ENCODE measurements around the gene RUNX1. TPM values are rescaled to one million over a fixed set of nuclear protein-coding genes. Genes with fewer than 3 reads are reported as not detected.
A peak's percentile ranks its signal among the peaks of the same experiment; 100 is the strongest.

RUNX1 gene
- total and polyA plus RNA-seq, 2 of the 13 experiments (the other 11 are each of a cell fraction or from before 2014, with no cell fraction given) = 5.4 to 6.4 TPM

GRCh38 chr21:34771512-34772028 is 277.5 kb downstream of the RUNX1 start (continued):
- TF ChIP-seq PRDM15 (CRISPR knock-in tag; IDR thresholded peaks at IDR 0.05) (no peak), FOSL2 (CRISPR knock-in tag; IDR thresholded peaks at IDR 0.05) (peak; percentile 96), FOXA1 (IDR thresholded peaks at IDR 0.05) (no peak), FOXA1 (CRISPR knock-in tag; IDR thresholded peaks at IDR 0.05) (0 out of 2 replicates have a peak, but pooled peaks have one; percentile 31), SNAPC4 (CRISPR knock-in tag; IDR thresholded peaks at IDR 0.05) (0 out of 2 replicates have a peak, but pooled peaks have one; percentile 32), RBFOX2 (IDR thresholded peaks at IDR 0.05; ENCODE audit: low read depth, low read length) (peak; percentile 23; the same call in 1 of the 2 replicates), CREB1 (IDR thresholded peaks at IDR 0.05) (no peak), CREB1 (CRISPR knock-in tag; IDR thresholded peaks at IDR 0.05) (0 out of 2 replicates have a peak, but pooled peaks have one; percentile 29), GABPB1 (CRISPR knock-in tag; IDR thresholded peaks at IDR 0.05) (peak; percentile 12; the same call in 1 of the 2 replicates), HES4 (CRISPR knock-in tag; IDR thresholded peaks at IDR 0.05; ENCODE audit: borderline replicate concordance) (no peak), PHB2 (IDR thresholded peaks at IDR 0.05; ENCODE audit: partially characterized antibody) (no peak), ZHX2 (IDR thresholded peaks at IDR 0.05; ENCODE audit: low read depth) (no peak), ZHX2 (CRISPR knock-in tag; IDR thresholded peaks at IDR 0.05; ENCODE audit: borderline replicate concordance) (no peak), NR2F6 (IDR thresholded peaks at IDR 0.05) (0 out of 2 replicates have a peak, but pooled peaks have one; percentile 15), NR2F6 (CRISPR knock-in tag; IDR thresholded peaks at IDR 0.05) (no peak; the same call in 1 of the 2 replicates), DMAP1 (CRISPR knock-in tag; IDR thresholded peaks at IDR 0.05) (peak; percentile 29; the same call in 1 of the 2 replicates), SSRP1 (CRISPR knock-in tag; IDR thresholded peaks at IDR 0.05) (0 out of 2 replicates have a peak, but pooled peaks have one; percentile 31), SAP130 (CRISPR knock-in tag; IDR thresholded peaks at IDR 0.05; ENCODE audit: low read depth) (peak; percentile 42; the same call in 1 of the 2 replicates)

Measured in HepG2 (cell line).